ENCODE results near the gene FAM118B.

The FAM118B gene

DNA sequence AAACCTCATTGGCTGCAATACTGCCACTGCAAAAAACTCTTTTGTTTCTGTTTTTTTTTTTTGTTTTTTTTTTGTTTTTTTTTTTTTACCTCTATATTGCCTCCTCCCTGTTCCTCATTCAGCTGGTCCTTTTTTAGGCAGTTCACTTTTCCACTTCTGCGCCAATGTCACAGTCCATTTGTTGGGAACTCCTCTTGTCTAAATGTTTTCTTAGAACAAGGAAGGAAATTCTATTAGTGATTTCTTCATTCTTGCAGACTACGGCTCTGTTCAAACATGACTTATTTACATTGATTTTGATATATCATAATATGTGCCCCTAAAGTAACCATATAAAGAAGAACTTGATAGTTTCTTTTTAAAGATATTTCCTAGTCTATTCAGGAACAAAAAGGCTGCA lies 2.9 kb downstream of the FAM118B start:
- peaks cover 3% of the 10 kb centered on the region for H3K36me3 ChIP-seq (replicated peaks)
- TF ChIP-seq, protein P1, sequence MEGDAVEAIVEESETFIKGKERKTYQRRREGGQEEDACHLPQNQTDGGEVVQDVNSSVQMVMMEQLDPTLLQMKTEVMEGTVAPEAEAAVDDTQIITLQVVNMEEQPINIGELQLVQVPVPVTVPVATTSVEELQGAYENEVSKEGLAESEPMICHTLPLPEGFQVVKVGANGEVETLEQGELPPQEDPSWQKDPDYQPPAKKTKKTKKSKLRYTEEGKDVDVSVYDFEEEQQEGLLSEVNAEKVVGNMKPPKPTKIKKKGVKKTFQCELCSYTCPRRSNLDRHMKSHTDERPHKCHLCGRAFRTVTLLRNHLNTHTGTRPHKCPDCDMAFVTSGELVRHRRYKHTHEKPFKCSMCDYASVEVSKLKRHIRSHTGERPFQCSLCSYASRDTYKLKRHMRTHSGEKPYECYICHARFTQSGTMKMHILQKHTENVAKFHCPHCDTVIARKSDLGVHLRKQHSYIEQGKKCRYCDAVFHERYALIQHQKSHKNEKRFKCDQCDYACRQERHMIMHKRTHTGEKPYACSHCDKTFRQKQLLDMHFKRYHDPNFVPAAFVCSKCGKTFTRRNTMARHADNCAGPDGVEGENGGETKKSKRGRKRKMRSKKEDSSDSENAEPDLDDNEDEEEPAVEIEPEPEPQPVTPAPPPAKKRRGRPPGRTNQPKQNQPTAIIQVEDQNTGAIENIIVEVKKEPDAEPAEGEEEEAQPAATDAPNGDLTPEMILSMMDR (IDR thresholded peaks at IDR 0.05; ENCODE audit: low read depth, low read length, missing control alignments) = no peak
- in situ Hi-C loops (cut with HindIII; ENCODE audit: low pct_ligation_motif_present, low sequenced_read_pairs) = no loop called here
- H3K4me3 ChIP-seq (ENCODE audit: low read depth, low read length) = no peak overlapping the region
- DNase-seq = no peak
- H3K27ac ChIP-seq = no peak overlapping the region
- no peaks in the 10 kb centered on the region for H3K27me3 ChIP-seq (replicated peaks)

DNA sequence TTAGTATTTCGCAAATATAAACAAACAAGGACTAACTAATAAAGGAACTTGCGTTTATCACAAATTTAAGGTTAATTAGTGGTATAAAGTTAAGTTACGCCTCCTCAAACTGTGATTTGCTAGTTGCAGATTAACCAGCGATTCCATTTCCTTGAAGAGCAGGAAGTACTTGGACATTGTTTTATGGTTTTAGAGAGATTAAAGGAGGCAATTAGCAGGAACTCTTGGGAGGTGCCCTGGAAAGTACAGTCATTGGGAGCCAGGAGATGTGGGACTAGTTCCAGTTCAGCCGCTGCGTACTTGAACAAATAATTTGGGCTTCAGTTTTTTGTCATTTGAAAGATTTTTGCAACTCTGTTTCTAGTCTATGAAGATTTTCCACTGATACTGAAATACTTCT lies 3.3 kb downstream of the FAM118B start:
- no peak overlapping the region for H3K4me3 ChIP-seq (ENCODE audit: low read depth, low read length)
- no peak for DNase-seq
- no peak overlapping the region for H3K27ac ChIP-seq
- no peaks in the 10 kb centered on the region for H3K27me3 ChIP-seq (replicated peaks)
- in situ Hi-C loops (cut with HindIII; ENCODE audit: low pct_ligation_motif_present, low sequenced_read_pairs) = no loop called here
- H3K36me3 ChIP-seq (replicated peaks) = no peaks in the 10 kb centered on the region
- TF ChIP-seq, protein P1 (IDR thresholded peaks at IDR 0.05; ENCODE audit: low read depth, low read length, missing control alignments) = no peak

DNA sequence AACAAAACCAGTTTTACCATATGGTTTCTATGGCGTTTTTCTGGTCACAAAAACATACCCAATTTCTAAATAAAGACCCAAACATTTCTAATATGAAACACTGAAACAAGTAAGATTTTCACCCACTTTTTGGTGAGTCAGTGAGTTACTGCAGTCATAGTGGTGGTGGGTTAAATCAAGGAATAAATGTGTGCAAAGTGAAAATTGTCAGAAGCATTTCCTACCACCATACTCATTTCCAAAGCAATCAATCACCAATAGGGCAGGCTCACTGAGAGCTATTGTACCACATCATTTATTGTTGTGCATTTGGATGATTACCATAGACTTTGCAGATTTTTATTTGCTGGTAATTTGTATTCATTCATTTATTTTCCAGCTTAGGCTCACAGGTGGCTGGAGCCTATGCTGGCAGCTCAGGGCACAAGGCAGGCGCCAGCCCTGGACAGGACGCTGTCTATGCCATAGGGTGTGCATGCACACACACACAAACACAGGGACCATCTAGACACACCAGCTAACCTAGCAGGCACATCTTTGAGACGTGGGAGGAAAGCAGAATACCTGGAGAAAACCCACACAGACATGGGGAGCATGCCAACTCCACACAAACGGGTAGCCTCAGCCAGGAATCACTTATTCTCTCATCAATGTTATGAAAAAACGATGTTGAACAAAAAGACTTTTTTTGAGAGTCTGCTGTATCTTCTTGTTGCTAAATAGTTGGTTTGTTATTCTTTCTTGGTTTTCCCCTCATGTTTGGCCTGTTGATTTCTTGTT lies 5.1 kb downstream of the FAM118B start:
- H3K27me3 ChIP-seq (replicated peaks) = no peaks in the 10 kb centered on the region
- TF ChIP-seq, protein P1 (IDR thresholded peaks at IDR 0.05; ENCODE audit: low read depth, low read length, missing control alignments) = no peak
- H3K36me3 ChIP-seq (replicated peaks) = no peaks in the 10 kb centered on the region
- in situ Hi-C loops (cut with HindIII; ENCODE audit: low pct_ligation_motif_present, low sequenced_read_pairs) = no loop called here
- H3K27ac ChIP-seq = no peak overlapping the region
- no peak for DNase-seq
- H3K4me3 ChIP-seq (ENCODE audit: low read depth, low read length) = no peak overlapping the region

DNA sequence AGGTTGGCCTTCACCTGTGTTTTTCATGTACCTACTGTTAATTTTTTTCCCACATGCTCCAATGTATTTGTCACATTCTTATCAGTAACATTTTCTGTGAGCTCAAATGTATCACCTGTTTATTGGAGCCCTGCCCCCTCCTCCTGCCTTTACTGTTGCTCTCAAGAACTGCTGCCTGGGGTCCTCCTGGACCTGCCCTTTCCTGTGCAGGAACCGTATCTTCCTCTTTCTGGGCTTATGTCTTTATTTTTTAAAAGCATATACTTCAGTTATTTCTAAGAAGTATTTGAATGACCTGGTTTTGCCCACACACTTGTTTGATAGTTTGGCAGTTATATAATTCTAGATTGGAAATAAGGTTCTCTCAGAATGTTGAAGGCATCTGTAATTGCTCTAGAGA lies 5.9 kb downstream of the FAM118B start:
- TF ChIP-seq, protein P1 (IDR thresholded peaks at IDR 0.05; ENCODE audit: low read depth, low read length, missing control alignments) = no peak
- H3K27ac ChIP-seq = no peak overlapping the region
- no peak overlapping the region for H3K4me3 ChIP-seq (ENCODE audit: low read depth, low read length)

DNA sequence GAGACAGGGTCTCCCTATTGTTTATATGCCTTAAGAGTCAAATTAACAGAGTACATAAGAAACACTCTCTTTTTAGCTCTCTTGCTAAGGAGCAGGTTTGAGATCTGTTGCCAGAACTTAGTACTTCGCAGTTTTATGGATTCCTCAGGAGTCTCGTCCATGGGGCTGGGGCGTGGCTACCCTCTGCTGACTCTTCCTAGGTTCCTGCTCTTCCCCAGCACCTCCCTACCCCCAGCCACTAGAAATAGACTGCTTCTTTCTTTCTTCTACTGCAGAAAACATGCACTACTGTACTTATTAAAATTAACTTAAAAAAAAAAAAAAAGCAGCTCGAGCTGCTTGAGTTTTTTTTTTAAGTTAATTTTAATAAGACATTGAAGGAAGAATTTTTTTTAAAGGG lies 8.0 kb downstream of the FAM118B start:
- no peaks in the 10 kb centered on the region for H3K27me3 ChIP-seq (replicated peaks)
- TF ChIP-seq, protein P1 (IDR thresholded peaks at IDR 0.05; ENCODE audit: low read depth, low read length, missing control alignments) = no peak
- no peaks in the 10 kb centered on the region for H3K36me3 ChIP-seq (replicated peaks)
- H3K4me3 ChIP-seq (ENCODE audit: low read depth, low read length) = no peak overlapping the region
- in situ Hi-C loops (cut with HindIII; ENCODE audit: low pct_ligation_motif_present, low sequenced_read_pairs) = no loop called here
- no peak overlapping the region for H3K27ac ChIP-seq
- DNase-seq = no peak

More for the DNA sequence above, 5.9 kb downstream of the FAM118B start:
- no peak for DNase-seq
- Histone ChIP-seq H3K27me3 (replicated peaks) (no peaks in the 10 kb centered on the region), H3K36me3 (replicated peaks) (no peaks in the 10 kb centered on the region)
- in situ Hi-C loops (cut with HindIII; ENCODE audit: low pct_ligation_motif_present, low sequenced_read_pairs) = no loop called here
